DND-41 (cell line): ENCODE results near the gene IFRD2.

ENCODE experiments used
- CTCF ChIP-seq: IDR thresholded peaks from 2 replicates; pipeline ENCODE4 v1.5.1; 2012; ENCODE audit warnings: borderline replicate concordance, low read length, moderate library complexity, mild to moderate bottlenecking; ENCODE audit not compliant: poor library complexity, severe bottlenecking; ENCODE audit errors: extremely low read depth
- EZH2 ChIP-seq: IDR thresholded peaks from 3 replicates; pipeline ENCODE4 v1.6.1; 2012; ENCODE audit warnings: borderline replicate concordance, low read depth, mild to moderate bottlenecking, moderate library complexity, low read length, inconsistent platforms; ENCODE audit not compliant: severe bottlenecking

DNA sequence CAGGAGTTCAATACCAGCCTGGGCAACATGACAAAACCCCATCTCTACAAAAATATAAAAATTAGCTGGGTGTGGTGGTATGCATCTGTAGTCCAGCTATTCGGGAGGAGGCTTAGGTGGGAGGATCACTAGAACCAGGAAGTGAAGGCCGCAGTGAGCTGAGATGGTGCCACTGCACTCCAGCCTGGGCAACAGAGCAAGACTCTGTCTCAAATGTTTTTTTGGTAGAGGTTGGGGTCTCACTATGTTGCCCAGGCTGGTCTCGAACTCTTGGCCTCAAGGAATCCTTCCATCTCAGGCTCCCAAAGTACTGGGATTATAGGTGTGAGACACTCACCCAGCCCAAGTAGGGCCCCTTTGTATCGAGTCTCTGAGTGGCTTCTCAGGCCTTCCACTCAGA, 1.9 kb upstream of the IFRD2 start:
- no peak for TF ChIP-seq CTCF
- TF ChIP-seq EZH2: no peak
